WI38 (cell line): ENCODE measurements around the gene PILRB.
"Not testable (repeated sequence)": the region's sequence is repeated elsewhere in the genome, so short reads cannot be mapped to it uniquely, and the experiment has no call there.

Source experiments
- H3K4me3 ChIP-seq: 2 replicates; pipeline ENCODE4 v1.5.1; 2011; ENCODE audit warnings: low read depth, mild to moderate bottlenecking, control low read depth, low read length
- CTCF ChIP-seq: IDR thresholded peaks from 2 replicates; pipeline ENCODE4 v1.5.1; 2012; ENCODE audit warnings: low read depth, mild to moderate bottlenecking, control low read depth, low read length

The PILRB gene

GRCh38 chr7:100380196-100380595, 22.3 kb downstream of the PILRB start:
- no peak overlapping the region for H3K4me3 ChIP-seq
- TF ChIP-seq CTCF = no peak

GRCh38 chr7:100381531-100382233, 23.8 kb downstream of the PILRB start:
- H3K4me3 ChIP-seq = not testable (repeated sequence)

- H3K4me3 ChIP-seq = not testable (repeated sequence)
Measured at GRCh38 chr7:100382234-100382853, 24.4 kb downstream of the PILRB start.

DNA sequence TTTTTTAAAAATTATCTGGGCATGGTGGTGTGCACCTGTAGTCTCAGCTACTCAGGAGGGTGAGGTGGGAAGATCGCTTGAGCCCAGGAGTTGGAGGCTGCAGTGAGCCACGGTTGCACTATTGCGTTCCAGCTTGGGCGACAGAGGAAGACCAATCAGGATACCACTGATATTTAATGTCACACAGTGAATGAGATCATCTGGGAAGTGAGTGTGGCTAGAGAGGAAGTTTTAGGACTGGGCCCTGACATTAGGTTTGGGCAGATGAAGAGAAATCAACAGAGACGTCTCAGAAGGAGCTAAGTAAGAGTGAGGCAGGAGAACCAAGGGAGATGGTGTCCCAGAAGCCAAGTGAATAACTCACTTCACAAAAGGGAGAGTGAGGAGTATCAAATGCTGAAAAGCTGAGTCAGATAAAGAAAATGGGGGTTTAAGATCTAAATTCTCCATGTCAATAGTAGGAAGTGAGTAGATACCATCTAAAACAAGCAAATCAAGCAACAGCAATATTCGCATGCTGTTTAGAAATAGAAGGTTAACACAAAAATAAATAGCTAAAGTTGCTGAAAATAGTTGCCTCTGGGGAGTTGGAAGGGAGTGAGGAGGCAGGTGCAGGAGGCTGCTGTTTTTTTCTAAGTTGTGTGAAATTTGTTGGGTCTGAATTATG, 26.8 kb downstream of the PILRB start:
- TF ChIP-seq CTCF = no peak
- H3K4me3 ChIP-seq = no peak overlapping the region

- no peak overlapping the region for H3K4me3 ChIP-seq
- TF ChIP-seq CTCF = no peak
Measured at GRCh38 chr7:100386940-100387339, 29.0 kb downstream of the PILRB start.

DNA sequence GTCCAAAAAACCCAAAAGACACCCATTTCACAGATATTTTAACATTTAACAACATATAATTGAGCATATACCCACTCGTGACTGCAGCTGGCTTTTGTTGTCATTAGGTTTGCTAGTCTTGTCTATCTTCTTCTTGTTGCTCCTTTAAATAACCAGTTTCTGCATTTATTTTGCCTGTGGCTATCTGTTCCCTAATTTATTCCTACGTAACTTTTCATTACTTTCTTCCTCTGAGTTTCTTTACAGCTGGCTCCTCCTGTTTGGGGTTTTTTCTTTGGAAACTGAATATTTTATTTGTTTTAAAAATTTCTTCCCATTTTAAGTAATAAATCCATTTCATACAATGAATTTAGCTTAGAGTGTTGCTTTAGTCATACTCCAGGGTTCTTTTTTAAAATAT, 29.8 kb downstream of the PILRB start:
- TF ChIP-seq CTCF = no peak
- no peak overlapping the region for H3K4me3 ChIP-seq

DNA sequence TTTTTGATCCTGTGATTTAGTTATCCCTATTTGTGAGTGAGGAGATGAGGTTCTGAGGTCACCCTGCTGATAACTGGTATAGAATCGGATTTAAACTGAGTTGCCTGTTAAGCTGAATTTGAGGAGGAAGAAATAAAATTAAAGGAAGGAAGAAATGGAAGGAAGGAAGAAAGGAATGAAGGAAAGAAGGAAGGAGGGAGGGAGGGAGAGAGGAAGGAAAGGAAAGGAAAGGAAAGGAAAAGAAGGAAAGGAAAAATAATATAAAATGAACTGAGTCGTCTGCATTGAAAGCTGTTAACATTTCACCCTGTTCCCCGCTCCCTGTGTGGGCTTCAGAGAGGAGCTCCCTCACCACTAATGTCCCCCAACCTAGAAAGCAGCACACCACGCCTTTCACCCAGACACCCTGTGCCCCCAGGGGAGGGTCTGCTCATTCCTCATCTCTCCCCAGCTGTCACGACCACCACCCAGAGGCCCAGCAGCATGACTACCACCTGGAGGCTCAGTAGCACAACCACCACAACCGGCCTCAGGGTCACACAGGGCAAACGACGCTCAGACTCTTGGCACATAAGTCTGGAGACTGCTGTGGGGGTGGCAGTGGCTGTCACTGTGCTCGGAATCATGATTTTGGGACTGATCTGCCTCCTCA, 31.6 kb downstream of the PILRB start:
- H3K4me3 ChIP-seq = no peak overlapping the region
- no peak for TF ChIP-seq CTCF
